Fibroblast of skin of back (primary cell): ENCODE data around the gene STPG2.
"Not testable (repeated sequence)": the region's sequence is repeated elsewhere in the genome, so short reads cannot be mapped to it uniquely, and the experiment has no call there.

Experiments
- DNase-seq: peaks from one replicate; pipeline ENCODE4 v3.0.0-alpha.2; 2013

STPG2 gene

GRCh38 chr4:97627750-97628149 lies 515.5 kb downstream of the STPG2 start:
- DNase-seq = no peak

- DNase-seq = no peak
Measured at GRCh38 chr4:97624204-97624603, 519.1 kb downstream of the STPG2 start.

GRCh38 chr4:97605932-97606331 lies 537.3 kb downstream of the STPG2 start:
- DNase-seq = no peak

GRCh38 chr4:97593248-97593647 lies 550.0 kb downstream of the STPG2 start:
- no peak for DNase-seq

GRCh38 chr4:97590266-97590665 lies 553.0 kb downstream of the STPG2 start:
- DNase-seq = no peak

GRCh38 chr4:97589481-97590196 lies 553.6 kb downstream of the STPG2 start:
- no peak for DNase-seq

GRCh38 chr4:97587912-97588311 lies 555.4 kb downstream of the STPG2 start:
- DNase-seq = no peak

- DNase-seq = no peak
Measured at GRCh38 chr4:97585274-97585673, 558.0 kb downstream of the STPG2 start.

- DNase-seq = no peak
Measured at GRCh38 chr4:97582890-97583289, 560.4 kb downstream of the STPG2 start.

- no peak for DNase-seq
Measured at GRCh38 chr4:97577004-97577403, 566.3 kb downstream of the STPG2 start.

GRCh38 chr4:97560009-97560408 lies 583.3 kb downstream of the STPG2 start:
- no peak for DNase-seq

- DNase-seq = no peak
Measured at GRCh38 chr4:97558204-97558778, 585.0 kb downstream of the STPG2 start.

- not testable (repeated sequence) for DNase-seq
Measured at GRCh38 chr4:97550637-97551036, 592.6 kb downstream of the STPG2 start.

GRCh38 chr4:97548943-97549583 lies 594.2 kb downstream of the STPG2 start:
- no peak for DNase-seq

- no peak for DNase-seq
Measured at GRCh38 chr4:97548186-97548585, 595.1 kb downstream of the STPG2 start.

GRCh38 chr4:97531351-97531750 lies 611.9 kb downstream of the STPG2 start:
- no peak for DNase-seq

- DNase-seq = no peak
Measured at GRCh38 chr4:97530676-97531075, 612.6 kb downstream of the STPG2 start.

GRCh38 chr4:97525236-97525635 lies 618.0 kb downstream of the STPG2 start:
- no peak for DNase-seq

- DNase-seq = no peak
Measured at GRCh38 chr4:97517939-97518338, 625.3 kb downstream of the STPG2 start.

- DNase-seq = no peak
Measured at GRCh38 chr4:97513917-97514316, 629.4 kb downstream of the STPG2 start.
